Adipocyte (in vitro differentiated cells): ENCODE measurements around the gene ID2.

ENCODE experiments used
- DNase-seq: peaks from one replicate; pipeline ENCODE4 v3.0.0-alpha.2; 2015; ENCODE audit warnings: low read depth
- H3K27me3 ChIP-seq: replicated peaks from 2 replicates; pipeline ENCODE4 v1.7.0; 2013; ENCODE audit warnings: mild to moderate bottlenecking, low read length, moderate library complexity; ENCODE audit not compliant: control insufficient read depth, insufficient read depth
- H3K36me3 ChIP-seq: 2 replicates; pipeline ENCODE4 v1.7.0; 2013; ENCODE audit warnings: low read length, mild to moderate bottlenecking, moderate library complexity; ENCODE audit not compliant: control insufficient read depth, insufficient read depth, severe bottlenecking
- H3K4me1 ChIP-seq: 2 replicates; pipeline ENCODE4 v1.7.0; 2013; ENCODE audit warnings: mild to moderate bottlenecking, low read length, moderate library complexity; ENCODE audit not compliant: control insufficient read depth, insufficient read depth
- H3K4me3 ChIP-seq: 2 replicates; pipeline ENCODE4 v1.7.0; 2013; ENCODE audit warnings: mild to moderate bottlenecking, low read length, moderate library complexity
- H3K9ac ChIP-seq: 2 replicates; pipeline ENCODE4 v1.7.0; 2013; ENCODE audit warnings: mild to moderate bottlenecking, low read length, moderate library complexity
- H3K9me3 ChIP-seq: 2 replicates; pipeline ENCODE4 v1.7.0; 2013; ENCODE audit warnings: mild to moderate bottlenecking, low read length, moderate library complexity; ENCODE audit not compliant: control insufficient read depth

The ID2 gene

GRCh38 chr2:8699839-8700238 is 18.0 kb downstream of the ID2 start:
- peaks cover 6% of the 10 kb centered on the region for H3K9me3 ChIP-seq
- H3K4me3 ChIP-seq: no peak overlapping the region
- peaks cover 2% of the 10 kb centered on the region for H3K4me1 ChIP-seq
- H3K9ac ChIP-seq: no peak overlapping the region
- peaks cover 6% of the 10 kb centered on the region for H3K27me3 ChIP-seq
- H3K36me3 ChIP-seq: no peaks in the 10 kb centered on the region
- DNase-seq: no peak

DNA sequence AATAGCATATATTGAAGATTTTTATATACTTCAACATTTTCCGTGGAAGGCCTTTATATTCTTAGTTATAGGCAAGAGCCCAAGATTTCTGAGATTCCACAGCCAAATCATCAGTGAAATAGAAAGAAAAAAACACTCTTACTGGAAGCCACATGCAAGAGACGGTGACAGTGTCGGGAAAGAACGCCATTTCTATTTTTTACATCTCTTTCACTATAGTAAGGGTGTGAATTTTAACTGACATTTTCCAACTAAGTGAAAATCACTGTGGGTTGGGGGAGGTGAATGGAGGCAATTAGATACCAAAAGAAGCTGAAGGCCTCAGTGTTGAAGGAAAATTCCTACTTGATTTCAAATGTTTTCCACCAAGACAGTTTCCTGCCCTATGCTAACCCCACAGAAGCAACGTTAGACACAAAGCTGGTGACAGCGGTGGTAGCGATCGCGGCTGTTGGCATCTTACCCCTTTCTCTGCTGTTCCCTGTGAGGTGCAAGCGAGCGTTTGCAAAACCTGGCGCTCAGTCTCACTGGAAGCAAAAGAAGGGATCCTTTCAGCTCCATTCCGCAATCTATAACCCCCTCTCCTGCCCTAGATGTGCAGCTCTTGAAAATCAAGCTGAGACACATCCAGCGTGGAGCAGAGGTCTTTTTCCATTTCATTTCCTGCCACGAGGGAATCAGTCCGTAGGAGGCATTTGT is 20.0 kb downstream of the ID2 start:
- H3K9me3 ChIP-seq: peaks cover 6% of the 10 kb centered on the region
- H3K4me3 ChIP-seq: no peak overlapping the region
- H3K36me3 ChIP-seq: no peaks in the 10 kb centered on the region
- peaks cover 5% of the 10 kb centered on the region for H3K27me3 ChIP-seq
- DNase-seq: no peak
- H3K4me1 ChIP-seq: no peaks in the 10 kb centered on the region
- no peak overlapping the region for H3K9ac ChIP-seq

- Histone ChIP-seq H3K9ac (no peak overlapping the region), H3K4me3 (no peak overlapping the region), H3K36me3 (no peaks in the 10 kb centered on the region), H3K4me1 (no peaks in the 10 kb centered on the region), H3K9me3 (peaks cover 4% of the 10 kb centered on the region), H3K27me3 (peaks cover 3% of the 10 kb centered on the region)
- DNase-seq: peak; percentile 9
Observed at GRCh38 chr2:8704906-8705305, 23.1 kb downstream of the ID2 start.

DNA sequence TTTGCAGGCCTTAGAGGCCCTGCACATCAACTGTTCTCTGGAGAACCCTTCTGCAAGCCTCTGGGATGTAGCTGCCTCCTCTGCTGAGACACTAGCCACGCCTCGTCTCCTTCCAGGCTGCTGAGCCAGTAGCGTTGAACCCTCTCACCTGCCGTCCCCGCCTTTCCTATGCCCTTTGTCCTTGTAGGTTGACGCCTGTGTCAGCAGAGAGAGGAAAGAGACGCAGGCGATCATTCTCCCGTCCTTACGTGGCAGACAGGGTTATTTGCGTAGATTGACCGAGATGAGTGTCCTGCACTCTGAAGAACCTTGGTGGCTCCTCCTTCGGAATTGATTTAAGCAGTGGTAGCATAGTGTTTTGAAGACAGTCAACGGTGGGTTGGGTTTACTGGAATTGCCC is 27.8 kb downstream of the ID2 start:
- H3K4me1 ChIP-seq: peaks cover 8% of the 10 kb centered on the region
- no peak for DNase-seq

DNA sequence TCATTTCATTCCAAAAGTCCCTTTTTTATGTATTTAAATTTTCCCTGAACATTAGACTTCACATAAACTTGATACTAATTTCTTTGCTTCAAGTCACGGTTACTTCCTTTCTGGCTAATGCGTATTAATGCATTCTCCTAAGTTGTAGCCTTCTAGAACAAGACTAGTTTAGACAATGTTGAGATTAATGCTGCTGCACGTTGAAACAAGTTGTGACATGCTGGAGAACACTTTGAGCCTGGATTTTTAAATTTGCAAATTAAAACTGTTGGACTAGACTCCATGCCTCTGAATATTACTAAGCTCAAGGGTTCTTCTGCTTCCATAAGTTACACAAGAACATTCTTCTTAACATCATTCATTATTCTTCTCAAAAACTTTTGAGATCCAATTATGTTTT is 29.1 kb downstream of the ID2 start:
- Histone ChIP-seq H3K36me3 (no peaks in the 10 kb centered on the region), H3K9me3 (peaks cover 4% of the 10 kb centered on the region), H3K27me3 (peaks cover 3% of the 10 kb centered on the region), H3K9ac (no peak overlapping the region), H3K4me3 (no peak overlapping the region), H3K4me1 (peaks cover 8% of the 10 kb centered on the region)
- no peak for DNase-seq

More for the DNA sequence above, 27.8 kb downstream of the ID2 start:
- H3K9me3 ChIP-seq: peaks cover 4% of the 10 kb centered on the region
- no peak overlapping the region for H3K9ac ChIP-seq
- H3K36me3 ChIP-seq: no peaks in the 10 kb centered on the region
- H3K4me3 ChIP-seq: no peak overlapping the region
- H3K27me3 ChIP-seq: peaks cover 3% of the 10 kb centered on the region

GRCh38 chr2:8714283-8714682 is 32.4 kb downstream of the ID2 start:
- DNase-seq: no peak
- Histone ChIP-seq H3K36me3 (no peaks in the 10 kb centered on the region), H3K4me1 (peaks cover 10% of the 10 kb centered on the region), H3K4me3 (no peak overlapping the region), H3K27me3 (no peaks in the 10 kb centered on the region), H3K9me3 (no peaks in the 10 kb centered on the region), H3K9ac (no peak overlapping the region)

- H3K4me1 ChIP-seq: peaks cover 17% of the 10 kb centered on the region
- no peak overlapping the region for H3K9ac ChIP-seq
- H3K36me3 ChIP-seq: no peaks in the 10 kb centered on the region
- H3K27me3 ChIP-seq: no peaks in the 10 kb centered on the region
- no peak overlapping the region for H3K4me3 ChIP-seq
- DNase-seq: no peak
- H3K9me3 ChIP-seq: no peaks in the 10 kb centered on the region
Observed at GRCh38 chr2:8714971-8715370, 33.1 kb downstream of the ID2 start.

DNA sequence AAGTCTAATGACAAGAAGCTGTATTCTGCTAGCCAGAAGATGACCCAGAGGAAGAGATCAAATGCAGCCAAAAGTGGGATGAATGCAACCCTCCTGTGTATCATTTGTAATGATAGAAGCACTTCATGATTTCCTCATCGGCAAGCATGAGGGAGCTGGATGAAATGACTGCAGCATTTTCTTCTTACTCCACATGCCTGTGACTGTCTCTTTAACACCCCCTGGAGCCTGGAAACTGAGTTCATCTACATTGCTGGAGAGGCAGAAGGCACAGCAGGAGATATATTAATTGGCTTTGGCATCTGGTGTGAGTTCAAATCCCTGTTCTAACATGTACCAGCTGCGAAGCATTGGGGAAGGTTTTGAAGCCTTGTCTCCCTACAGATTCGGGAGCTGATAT is 37.7 kb downstream of the ID2 start:
- no peaks in the 10 kb centered on the region for H3K27me3 ChIP-seq
- H3K4me3 ChIP-seq: no peak overlapping the region
- peaks cover 12% of the 10 kb centered on the region for H3K4me1 ChIP-seq
- H3K36me3 ChIP-seq: no peaks in the 10 kb centered on the region
- H3K9me3 ChIP-seq: no peaks in the 10 kb centered on the region
- DNase-seq: no peak
- no peak overlapping the region for H3K9ac ChIP-seq

- Histone ChIP-seq H3K9me3 (no peaks in the 10 kb centered on the region), H3K27me3 (no peaks in the 10 kb centered on the region), H3K36me3 (no peaks in the 10 kb centered on the region), H3K4me1 (peaks cover 11% of the 10 kb centered on the region), H3K9ac (no peak overlapping the region), H3K4me3 (no peak overlapping the region)
- DNase-seq: no peak
Observed at GRCh38 chr2:8720741-8721140, 38.9 kb downstream of the ID2 start.

- Histone ChIP-seq H3K4me1 (peaks cover 11% of the 10 kb centered on the region), H3K27me3 (no peaks in the 10 kb centered on the region), H3K9me3 (no peaks in the 10 kb centered on the region), H3K9ac (no peak overlapping the region), H3K36me3 (peaks cover 4% of the 10 kb centered on the region), H3K4me3 (no peak overlapping the region)
- no peak for DNase-seq
Observed at GRCh38 chr2:8721410-8721809, 39.6 kb downstream of the ID2 start.

- no peak for DNase-seq
- Histone ChIP-seq H3K27me3 (no peaks in the 10 kb centered on the region), H3K9ac (no peak overlapping the region), H3K4me3 (no peak overlapping the region), H3K4me1 (peaks cover 11% of the 10 kb centered on the region), H3K36me3 (peaks cover 9% of the 10 kb centered on the region), H3K9me3 (no peaks in the 10 kb centered on the region)
Observed at GRCh38 chr2:8722986-8723385, 41.1 kb downstream of the ID2 start.

GRCh38 chr2:8725838-8726237 is 44.0 kb downstream of the ID2 start:
- Histone ChIP-seq H3K36me3 (peaks cover 32% of the 10 kb centered on the region), H3K9me3 (no peaks in the 10 kb centered on the region), H3K27me3 (no peaks in the 10 kb centered on the region), H3K4me1 (no peaks in the 10 kb centered on the region), H3K9ac (no peak overlapping the region), H3K4me3 (no peak overlapping the region)
- DNase-seq: no peak
